T follicular helper cell (primary cell): Measurements from ENCODE around the gene DENND5B.

Experiments used
- DNase-seq: peaks from one replicate; pipeline ENCODE4 v3.0.0-alpha.2; 2020; ENCODE audit warnings: low read depth

Gene DENND5B

DNA sequence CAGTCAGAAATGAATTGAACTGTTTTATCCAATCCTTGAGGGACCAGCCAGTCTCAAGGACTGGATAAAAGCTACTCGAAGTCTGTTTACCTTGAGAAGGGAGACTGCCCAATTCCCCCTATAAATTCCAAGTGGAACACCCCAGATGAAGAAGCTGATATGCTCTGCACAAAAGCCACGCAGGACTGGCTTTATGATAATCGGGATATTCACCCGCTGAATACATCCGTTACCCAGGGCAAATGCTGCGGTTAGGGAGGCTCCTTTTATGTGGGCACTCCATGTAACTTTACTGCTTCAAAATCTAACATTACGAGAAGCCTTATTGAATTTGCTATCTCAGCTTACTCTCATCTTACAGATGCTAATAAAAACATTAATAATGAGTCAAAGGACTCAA is 119.1 kb downstream of the DENND5B start:
- DNase-seq, result no peak

DNA sequence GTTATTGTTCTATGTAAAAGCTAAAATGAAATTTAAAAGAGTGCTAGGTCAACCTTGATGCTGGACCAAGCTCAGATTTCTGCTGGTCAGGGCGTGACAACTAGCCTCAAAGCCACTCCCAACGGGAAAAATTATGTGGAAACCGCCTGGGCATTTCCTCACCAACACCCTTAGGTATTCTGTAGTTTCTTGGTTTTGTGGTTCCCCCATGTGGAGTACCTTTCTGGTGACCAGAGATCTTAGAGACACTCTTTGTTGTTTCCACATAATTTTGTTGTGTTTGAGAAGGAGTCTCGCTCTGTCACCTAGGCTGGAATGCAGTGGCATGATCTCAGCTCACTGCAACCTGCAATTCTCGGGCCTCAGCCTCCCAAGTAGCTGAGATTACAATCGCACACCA is 119.9 kb downstream of the DENND5B start:
- DNase-seq, result no peak

DNA sequence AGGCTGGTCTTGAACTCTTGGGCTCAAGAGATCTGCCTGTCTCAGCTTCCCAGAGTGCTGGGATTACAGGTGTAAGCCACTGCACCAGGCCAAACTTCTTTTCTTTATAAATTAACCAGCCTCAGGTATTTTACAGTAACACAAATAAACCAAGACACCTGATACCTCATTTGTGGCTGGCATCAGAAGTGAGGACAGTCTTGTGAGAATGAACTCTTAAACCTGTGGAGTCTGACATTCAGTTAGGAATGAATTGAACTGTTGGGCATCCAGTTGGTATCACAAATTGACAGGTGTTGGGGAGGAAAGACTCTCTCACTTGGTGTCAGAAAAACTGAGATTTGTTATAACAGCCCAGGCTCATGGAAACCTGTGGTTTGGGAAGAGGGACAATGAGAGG is 120.5 kb downstream of the DENND5B start:
- no peak for DNase-seq

DNA sequence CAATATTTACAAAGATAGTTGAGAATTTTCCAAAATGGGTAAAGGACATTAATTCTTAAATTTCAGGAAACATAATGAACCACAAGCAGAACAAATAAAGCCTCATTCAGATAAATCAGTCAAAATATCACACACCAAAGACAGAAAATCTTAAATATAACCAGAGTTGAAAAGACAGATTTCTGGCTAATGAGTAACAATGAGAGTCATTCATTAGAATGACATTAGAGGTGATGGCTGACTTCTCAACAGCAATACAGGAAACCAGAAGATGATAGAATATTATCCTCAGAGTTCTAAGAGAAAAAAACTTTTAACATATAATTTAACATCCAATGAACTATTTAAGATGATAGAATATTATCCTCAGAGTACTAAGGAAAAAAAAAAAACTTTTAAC is 124.2 kb downstream of the DENND5B start:
- no peak for DNase-seq

DNA sequence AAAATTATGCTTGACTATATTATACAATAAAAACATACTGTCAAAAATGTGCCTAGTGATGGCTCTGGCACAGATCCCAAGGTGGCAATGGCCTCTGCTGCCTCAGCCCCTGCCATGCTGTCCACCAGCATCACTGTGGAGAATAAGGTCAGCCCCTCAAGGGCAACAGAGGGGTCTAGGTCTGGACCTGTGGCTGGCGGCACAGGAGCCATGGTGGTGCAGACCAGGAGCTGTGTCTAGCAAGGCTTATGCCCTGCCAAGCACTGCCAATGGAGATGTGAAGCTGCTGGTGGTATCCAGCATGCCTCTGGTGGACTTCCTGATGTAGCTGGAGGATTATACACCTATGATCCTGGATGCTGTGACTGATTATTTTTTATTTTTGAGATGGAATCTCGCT is 125.9 kb downstream of the DENND5B start:
- DNase-seq, result no peak

DNA sequence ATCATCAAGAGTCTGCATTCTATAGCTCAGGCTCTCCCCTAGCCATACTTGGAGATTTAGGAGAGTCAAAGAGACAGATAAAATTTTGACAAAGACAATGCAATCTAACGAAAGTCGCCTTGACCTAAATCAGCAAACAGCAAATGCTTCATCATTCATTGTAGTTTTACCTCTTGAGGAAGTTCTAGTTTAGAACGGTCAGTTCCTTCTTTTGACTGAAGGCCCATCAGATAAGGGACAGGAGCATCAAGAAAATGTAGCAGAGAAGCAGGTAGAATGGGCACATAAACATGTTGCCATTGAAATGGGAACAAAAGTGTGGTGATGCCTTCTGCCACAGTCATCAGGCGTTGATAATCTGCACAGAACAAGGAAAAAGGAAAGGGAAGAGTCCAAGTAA is 130.9 kb downstream of the DENND5B start:
- DNase-seq, result no peak

DNA sequence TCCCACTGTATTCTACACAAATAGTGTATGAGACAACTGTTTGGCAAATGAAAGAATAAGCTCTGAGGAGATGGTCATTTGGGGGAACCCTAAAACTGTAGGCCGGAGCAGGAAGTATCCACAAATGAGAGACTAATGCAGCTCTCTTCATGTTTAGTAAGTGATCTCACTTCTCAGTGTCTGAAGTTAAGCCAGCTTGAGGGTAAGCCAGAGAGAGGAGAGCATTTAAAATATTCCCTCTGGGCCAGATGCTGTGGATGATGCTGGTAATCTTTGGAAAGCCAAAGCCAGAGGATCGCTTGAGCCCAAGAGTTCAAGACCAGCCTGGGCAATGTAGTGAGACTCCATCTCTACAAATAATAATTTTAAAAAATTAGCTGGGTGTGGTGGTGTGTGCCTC is 134.4 kb downstream of the DENND5B start:
- no peak for DNase-seq

DNA sequence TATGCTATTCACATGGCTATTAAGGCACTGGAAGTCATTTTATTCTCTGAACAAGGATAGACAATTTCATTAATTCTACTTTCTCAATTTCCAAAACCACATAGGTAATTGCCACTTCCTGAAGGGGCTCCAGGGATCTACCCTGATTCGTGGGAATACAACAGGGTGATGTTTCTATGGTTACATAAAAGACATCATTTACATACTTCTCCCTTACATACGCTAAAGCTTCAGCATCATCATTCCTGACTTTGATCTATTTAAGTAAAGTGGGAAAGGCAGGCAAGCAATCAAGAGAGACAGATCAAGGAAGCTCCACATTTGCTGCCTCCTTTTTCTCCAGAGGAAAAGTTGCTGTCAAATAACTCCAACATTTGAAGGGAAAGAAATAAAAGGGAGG is 146.2 kb downstream of the DENND5B start:
- no peak for DNase-seq

DNA sequence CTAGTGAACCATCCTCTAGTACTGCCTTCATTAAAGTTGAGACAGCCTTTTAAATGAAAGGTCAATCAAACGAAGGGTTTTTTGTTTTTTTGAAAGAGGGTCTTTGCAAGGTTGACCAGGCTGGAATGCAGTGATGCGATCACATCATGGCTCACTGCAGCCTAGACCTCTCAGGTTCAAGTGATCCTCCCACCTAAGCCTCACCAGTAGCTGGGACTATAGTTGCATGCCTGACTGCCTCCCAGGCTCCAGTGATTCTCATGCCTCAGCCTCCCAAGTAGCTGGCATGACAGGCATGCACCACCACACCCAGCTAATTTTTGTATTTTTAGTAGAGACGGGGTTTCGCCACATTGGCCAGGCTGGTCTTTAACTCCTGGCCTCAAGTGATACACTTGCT is 150.3 kb downstream of the DENND5B start:
- no peak for DNase-seq

DNA sequence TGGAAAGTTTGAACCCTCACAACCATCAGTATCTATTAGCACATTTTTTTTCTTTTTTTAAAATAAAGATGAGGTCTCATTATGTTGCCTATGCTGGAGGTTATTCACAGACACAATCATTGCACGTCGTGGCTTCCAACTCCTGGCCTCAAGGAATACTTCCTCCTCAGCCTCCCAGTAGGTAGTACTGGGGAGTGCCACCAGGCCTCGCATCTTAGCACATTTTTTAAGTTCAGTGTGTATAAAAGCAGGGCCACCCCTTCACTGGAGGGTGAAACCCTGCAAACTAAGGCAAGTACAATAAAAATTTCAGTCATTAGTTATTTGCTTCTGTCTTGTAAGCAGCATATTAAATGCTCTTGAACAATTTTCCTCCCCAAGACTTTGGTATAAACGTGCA is 150.8 kb downstream of the DENND5B start:
- no peak for DNase-seq

DNA sequence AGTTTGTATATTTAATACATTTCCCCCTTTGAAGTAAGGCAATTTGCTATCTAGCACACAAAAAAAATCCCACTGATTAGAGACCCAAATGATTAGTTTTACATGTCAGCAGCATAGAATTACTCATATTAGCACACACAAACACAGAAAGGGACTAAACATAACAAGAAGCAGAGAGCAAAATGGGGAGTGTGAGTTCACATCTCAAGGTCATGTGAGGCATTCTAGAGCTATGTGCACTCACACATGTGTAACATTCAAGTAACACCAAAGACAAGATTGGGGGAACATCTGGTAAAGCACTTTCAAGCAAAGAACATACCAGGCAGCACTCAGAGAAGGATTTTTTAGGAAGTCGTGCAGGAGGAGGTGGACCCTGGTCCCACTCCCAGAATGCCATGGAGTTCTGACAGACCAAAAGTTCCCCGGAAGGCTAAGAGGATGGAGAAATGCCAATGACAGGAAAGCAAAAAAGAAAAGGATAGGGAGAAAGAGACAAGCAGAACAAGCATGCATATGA is 159.2 kb downstream of the DENND5B start:
- DNase-seq, result no peak

DNA sequence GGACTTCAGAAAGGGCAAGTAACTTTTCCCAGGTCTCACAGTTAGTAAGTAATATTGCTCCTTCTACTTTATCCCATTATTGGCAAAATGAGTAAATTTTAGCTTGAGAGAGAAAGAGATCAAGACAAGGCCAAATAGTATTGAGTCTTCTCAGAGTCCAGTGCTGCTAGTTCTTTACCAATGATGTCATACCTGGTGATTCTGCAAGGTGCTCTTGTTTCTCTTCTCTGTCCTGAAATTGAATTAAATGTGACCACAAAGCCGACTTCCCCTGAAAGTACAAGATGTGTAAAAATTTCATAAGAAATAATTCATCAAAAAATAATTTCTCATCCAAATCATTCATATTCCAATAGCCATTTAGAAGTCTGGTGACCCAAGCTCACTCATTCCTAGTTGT is 167.5 kb downstream of the DENND5B start:
- DNase-seq, result no peak

DNA sequence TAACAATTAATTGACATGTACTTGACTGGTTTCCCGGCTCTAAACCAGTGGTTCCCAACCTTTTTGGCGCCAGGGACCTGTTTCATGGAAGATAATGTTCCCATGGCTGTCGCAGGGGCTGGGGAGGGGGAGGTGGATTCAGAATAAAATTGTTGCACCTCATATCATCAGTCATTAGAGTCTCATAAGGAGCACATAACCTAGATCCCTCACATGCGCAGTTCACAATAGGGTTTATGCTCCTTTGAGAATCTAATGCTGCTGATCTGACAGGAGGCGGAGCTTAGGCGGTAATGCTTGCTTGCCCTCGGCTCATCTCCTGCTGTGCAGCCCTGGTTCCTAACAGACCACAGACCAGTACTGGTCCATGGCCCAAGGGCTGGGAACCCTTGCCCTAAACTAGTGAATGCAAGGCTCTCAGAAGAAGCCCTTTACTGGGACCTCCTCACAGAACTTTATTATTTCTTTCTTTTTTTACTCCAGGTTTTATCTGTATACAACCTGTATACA is 178.6 kb downstream of the DENND5B start:
- DNase-seq, result no peak

DNA sequence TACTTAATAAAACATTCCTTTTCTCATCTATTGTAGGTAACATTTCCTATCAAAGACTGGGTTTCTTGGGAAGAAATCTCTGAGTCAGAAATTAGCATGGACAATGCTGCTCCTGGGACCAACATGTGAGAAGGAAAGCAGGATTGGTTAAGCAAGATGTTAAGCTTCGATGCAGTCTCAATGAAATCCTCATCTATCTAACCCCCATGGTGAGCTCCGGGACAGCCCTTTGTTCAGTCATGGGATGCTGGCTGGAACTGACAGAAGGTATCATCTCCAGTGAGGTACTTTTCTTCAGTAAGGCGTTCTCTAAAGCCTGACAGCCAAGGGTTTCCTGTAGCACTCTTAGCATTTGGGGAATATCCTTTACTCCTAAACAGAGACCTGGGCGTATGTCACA is 182.2 kb downstream of the DENND5B start:
- no peak for DNase-seq

DNA sequence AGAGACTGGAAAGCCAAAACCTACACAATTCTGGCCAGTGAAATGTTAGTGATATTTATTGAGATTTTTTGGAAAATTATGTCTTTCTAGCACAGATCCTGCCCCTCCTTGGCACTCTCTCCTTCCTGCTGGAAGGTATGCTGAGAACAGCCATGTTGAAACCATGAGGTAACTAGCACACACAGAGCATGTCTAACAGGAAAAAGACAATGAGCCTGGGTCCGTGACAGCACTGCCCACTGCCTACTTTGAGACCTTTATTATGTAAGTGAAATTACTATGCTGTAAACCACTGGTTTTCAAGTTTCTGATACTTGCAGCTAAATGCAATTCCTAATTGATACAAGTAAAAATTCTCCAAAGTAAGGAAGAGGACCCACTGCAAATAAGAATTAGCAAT is 183.4 kb downstream of the DENND5B start:
- DNase-seq, result no peak

DNA sequence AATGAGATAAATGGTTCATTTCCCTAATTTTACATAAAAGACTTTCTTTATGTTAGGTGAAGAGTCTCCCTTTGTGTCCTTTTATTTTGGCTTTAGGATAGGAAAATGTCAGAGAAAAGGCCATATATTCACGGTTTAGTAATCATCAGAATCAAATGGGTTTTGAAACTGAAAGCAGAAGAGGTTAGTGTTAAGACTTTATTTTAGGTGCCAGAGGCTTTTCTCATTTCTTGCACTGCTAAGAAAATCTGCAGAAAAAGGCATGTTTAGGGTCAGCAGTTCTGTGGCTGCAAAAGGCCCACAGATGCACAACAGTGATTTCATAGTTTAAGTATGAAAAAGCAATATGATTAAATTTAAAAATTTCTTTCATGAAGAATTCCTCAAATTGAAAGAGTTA is 184.6 kb downstream of the DENND5B start:
- no peak for DNase-seq

DNA sequence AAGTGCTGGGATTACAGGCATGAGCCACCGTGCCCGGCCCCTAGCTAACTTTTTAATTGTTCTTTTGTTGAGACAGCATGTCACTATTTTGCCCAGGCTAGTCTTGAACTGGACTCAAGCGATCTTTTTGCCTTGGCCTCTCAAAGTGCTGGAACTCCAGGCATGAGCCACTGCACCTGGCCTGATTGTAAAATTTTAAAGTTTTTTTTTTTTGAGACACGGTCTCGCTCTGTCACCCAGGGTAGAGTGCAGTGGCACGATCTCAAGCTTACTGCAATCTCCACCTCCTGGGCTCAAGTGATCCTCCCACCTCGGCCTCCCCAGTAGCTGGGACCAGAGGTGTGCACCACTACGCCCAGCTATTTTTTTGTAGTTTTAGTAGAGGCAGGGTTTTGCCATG is 185.9 kb downstream of the DENND5B start:
- no peak for DNase-seq

DNA sequence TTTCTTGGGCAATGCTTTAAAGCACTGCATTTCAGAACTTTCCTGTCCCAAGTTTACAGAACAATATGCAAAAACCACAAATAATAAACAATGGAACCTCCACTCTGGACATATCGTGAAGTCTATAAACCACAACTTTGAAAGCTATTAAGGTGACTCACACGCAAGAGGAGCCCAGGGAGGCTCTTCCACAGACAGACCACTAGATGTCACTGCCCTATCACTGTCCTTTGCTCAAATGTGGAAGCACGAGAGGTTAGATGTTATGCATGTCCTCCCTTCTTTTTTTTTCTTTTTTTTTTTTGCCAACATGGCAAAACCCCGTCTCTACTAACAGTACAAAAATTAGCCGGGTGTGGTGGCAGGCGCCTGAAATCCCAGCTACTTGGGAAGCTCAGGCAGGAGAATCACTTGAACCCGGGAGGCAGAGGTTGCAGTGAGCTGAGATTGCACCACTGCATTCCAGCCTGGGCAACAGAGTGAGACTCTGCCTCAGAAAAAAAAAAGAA is 187.8 kb downstream of the DENND5B start:
- DNase-seq, result peak; percentile 22

DNA sequence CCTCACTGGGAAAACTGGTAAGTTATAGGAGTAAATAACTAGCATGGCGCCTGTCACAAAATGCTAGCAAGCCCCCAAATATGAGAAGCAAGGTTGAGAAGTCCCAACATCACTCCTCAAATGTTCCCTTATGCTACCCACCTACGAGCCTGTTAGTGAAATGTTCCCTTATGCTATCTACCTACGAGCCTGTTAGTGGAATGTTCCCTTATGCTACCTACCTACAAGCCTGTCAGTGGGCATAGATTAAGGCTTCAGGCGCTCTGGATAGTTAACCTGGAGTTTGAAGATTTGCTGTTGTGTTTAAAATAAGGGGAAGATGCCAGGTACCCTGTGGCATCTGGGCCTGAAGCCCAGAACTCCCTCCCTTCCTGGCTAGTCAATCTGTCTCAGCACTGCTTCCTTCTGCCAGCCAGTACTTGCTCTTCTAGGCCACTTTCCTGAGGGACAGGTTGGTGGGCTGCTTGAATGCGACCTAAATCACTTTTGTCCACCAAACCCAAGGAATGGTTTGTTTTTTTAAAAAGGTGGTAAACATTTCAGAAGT is 197.9 kb downstream of the DENND5B start:
- DNase-seq, result no peak

DNA sequence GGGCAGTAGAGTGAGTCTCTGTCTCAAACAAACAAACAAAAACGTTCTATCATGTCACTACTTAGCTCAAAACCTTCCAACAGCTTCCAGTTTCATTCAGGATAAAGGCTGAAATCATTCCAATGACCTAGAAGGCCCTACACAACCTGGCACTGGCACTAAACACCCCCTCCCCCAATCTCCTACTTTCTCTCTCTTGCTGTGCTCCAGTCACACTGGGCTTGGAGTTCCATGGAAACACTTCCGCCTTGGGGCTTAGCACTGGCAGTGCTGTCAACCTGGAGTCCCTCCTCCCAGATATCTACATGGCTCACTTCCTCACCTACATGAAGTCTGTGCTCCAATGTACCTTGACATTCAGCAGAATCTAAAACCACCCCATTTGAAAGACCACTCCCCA is 199.9 kb downstream of the DENND5B start:
- no peak for DNase-seq

DNA sequence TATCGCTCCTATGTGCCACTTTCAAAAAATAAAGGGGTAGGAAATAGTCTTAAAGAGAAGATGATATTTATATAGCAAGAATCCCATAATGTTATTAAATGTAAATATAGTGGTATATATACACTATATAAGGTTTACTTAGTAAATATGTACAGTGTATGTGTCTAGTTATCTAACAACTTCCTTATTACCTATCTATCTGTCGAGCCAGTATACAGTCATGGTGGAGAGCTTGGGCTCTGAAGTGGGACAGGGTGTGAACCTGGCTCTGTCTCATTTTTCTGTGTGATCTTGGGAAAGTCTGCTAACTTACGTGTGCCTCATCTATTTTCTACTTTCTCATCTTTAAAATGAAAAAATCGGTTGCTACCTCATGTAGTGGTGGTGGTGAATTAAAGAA is 202.2 kb downstream of the DENND5B start:
- DNase-seq, result no peak

DNA sequence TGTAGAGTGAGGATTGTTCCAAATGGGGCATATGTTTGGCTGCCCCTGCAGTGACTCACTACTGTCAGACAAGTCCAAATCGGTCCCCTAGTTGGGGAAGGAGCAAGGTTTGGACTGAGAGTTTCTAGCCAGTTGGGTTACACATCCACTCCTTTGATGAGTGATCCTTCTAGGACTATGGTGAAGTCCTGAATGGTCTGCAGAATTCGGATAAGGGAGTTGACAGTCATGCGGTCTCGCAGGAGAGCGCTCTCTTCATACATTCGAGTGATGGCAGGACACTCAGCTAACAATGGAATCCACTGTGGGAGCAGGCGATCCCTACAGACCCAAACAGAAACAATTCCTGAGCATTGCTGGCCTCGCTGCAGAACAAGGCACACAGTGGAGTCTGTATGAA is 203.5 kb downstream of the DENND5B start:
- no peak for DNase-seq

DNA sequence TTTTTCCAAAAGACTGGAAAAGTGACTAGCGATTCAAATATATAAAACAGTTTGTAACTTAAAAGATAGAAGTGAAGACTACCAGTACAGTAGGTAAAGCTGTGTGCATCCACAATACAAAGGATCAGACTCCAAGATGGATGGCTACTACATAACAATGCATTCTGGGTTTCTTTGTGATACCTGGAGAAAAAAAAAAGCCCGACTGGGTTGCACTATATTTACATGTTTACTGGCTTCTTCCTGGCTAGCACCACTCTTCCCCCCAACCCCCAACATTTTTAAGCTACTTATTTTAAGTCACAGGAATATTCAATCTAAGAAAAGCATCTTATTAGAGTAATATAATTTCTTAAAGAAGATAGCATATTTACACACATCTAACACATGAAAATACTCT is 203.9 kb downstream of the DENND5B start:
- no peak for DNase-seq

DNA sequence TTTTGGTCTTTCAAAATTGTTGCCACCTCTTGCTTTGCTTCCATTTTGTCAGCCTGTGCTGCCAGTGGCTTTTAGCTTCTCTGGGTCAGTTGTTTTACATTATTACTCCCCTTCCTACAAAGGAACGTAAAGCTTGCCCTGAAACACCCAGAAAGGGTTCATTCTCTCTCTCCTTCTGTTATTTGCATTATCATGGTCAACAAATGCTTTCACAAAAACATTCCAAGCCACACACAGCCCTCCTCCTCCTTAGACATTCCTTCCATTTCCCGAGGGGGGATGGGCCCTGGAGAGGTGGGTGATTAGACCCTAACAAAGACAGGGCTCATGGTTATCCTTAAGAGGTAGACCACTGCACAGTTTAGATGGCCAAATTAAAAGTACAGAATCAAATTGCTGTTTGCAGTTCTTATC is 204.6 kb downstream of the DENND5B start:
- no peak for DNase-seq
